Measurements from ENCODE around the gene CASTOR2.

DNA sequence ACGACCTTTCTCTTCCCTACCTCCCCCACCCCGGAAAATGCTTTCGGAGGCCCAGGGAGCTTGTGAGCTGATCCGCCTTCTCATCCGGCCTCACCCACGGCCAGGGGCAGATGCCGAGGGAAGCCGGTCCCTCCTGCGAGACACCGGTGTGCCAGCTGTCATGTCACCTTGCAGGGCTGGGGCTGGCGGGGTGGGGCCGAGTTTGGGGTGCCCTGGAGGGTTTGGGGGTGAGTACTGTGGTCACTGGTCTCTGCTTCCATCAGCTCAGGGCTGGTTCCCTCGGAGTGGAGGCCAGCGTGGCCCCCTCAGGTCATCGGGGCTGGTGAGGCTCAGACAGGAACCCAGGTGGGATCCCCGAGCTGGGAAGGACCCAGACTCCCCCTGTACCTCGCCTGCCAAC is 60.4 kb downstream of the CASTOR2 start:
- TF ChIP-seq POLR2A (IDR thresholded peaks at IDR 0.05): no peak
- TF ChIP-seq, protein P1, sequence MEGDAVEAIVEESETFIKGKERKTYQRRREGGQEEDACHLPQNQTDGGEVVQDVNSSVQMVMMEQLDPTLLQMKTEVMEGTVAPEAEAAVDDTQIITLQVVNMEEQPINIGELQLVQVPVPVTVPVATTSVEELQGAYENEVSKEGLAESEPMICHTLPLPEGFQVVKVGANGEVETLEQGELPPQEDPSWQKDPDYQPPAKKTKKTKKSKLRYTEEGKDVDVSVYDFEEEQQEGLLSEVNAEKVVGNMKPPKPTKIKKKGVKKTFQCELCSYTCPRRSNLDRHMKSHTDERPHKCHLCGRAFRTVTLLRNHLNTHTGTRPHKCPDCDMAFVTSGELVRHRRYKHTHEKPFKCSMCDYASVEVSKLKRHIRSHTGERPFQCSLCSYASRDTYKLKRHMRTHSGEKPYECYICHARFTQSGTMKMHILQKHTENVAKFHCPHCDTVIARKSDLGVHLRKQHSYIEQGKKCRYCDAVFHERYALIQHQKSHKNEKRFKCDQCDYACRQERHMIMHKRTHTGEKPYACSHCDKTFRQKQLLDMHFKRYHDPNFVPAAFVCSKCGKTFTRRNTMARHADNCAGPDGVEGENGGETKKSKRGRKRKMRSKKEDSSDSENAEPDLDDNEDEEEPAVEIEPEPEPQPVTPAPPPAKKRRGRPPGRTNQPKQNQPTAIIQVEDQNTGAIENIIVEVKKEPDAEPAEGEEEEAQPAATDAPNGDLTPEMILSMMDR (IDR thresholded peaks at IDR 0.05): no peak

Measured in suprapubic skin (tissue), 3 donors.